Panc1 (cell line): ENCODE measurements around the gene CREBBP.

Experiments used
- POLR2AphosphoS5 ChIP-seq: IDR thresholded peaks from 2 replicates; pipeline ENCODE4 v1.6.1; 2012; ENCODE audit warnings: mild to moderate bottlenecking, low read depth, low read length, moderate library complexity
- TF ChIP-seq, protein P1 (sequence below): fragments of 450-650 bp; IDR thresholded peaks from 2 replicates; pipeline ENCODE4 v1.5.1; 2017; ENCODE audit warnings: mild to moderate bottlenecking

- TF ChIP-seq, protein P1, sequence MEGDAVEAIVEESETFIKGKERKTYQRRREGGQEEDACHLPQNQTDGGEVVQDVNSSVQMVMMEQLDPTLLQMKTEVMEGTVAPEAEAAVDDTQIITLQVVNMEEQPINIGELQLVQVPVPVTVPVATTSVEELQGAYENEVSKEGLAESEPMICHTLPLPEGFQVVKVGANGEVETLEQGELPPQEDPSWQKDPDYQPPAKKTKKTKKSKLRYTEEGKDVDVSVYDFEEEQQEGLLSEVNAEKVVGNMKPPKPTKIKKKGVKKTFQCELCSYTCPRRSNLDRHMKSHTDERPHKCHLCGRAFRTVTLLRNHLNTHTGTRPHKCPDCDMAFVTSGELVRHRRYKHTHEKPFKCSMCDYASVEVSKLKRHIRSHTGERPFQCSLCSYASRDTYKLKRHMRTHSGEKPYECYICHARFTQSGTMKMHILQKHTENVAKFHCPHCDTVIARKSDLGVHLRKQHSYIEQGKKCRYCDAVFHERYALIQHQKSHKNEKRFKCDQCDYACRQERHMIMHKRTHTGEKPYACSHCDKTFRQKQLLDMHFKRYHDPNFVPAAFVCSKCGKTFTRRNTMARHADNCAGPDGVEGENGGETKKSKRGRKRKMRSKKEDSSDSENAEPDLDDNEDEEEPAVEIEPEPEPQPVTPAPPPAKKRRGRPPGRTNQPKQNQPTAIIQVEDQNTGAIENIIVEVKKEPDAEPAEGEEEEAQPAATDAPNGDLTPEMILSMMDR = no peak
- TF ChIP-seq POLR2AphosphoS5 = no peak
Measured at GRCh38 chr16:3907586-3907985, 27.1 kb upstream of the CREBBP start.
